OCI-LY7 (cell line): Measurements from ENCODE around the gene BACH2.

Experiments
- EZH2phosphoT487 ChIP-seq: fragments of 200-600 bp; sonication (generic); IDR thresholded peaks from 2 replicates; pipeline ENCODE4 v1.6.1; 2018; ENCODE audit warnings: low read depth, borderline replicate concordance, mild to moderate bottlenecking, mixed run types, antibody characterized with exemption, low read length, moderate library complexity, mixed read lengths
- TF ChIP-seq, protein P1 (sequence below): fragments of 200-600 bp; sonication (generic); conservative IDR thresholded peaks from 2 replicates; pipeline ENCODE4 v1.5.1; 2014; ENCODE audit warnings: mild to moderate bottlenecking, antibody characterized with exemption, low read length, moderate library complexity, mixed read lengths

- TF ChIP-seq, protein P1, sequence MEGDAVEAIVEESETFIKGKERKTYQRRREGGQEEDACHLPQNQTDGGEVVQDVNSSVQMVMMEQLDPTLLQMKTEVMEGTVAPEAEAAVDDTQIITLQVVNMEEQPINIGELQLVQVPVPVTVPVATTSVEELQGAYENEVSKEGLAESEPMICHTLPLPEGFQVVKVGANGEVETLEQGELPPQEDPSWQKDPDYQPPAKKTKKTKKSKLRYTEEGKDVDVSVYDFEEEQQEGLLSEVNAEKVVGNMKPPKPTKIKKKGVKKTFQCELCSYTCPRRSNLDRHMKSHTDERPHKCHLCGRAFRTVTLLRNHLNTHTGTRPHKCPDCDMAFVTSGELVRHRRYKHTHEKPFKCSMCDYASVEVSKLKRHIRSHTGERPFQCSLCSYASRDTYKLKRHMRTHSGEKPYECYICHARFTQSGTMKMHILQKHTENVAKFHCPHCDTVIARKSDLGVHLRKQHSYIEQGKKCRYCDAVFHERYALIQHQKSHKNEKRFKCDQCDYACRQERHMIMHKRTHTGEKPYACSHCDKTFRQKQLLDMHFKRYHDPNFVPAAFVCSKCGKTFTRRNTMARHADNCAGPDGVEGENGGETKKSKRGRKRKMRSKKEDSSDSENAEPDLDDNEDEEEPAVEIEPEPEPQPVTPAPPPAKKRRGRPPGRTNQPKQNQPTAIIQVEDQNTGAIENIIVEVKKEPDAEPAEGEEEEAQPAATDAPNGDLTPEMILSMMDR = no peak
- TF ChIP-seq EZH2phosphoT487 = no peak
These were observed 46.2 kb downstream of the BACH2 start for GRCh38 chr6:90250405-90250804.
